CD14-positive monocyte (primary cell): ENCODE data around the gene FKBP5. TPM values are rescaled to one million over a fixed set of nuclear protein-coding genes. Genes with fewer than 3 reads are reported as not detected.

Experiments used
- DNase-seq, 3 donors: peaks; one replicate each; pipeline ENCODE4 v3.0.0-alpha.2; 2011 to 2022
- H2AFZ ChIP-seq: 2 replicates; pipeline ENCODE4 v1.6.0; 2012; ENCODE audit warnings: mild to moderate bottlenecking, low read depth, low read length, inconsistent platforms; ENCODE audit not compliant: insufficient read depth, poor library complexity, severe bottlenecking
- H3K27ac ChIP-seq, 2 donors: 1 replicate in 1 of 2; 2 replicates in 1 of 2; pipeline ENCODE4 v1.5.1; 2012 to 2013; ENCODE audit warnings: low read length in 2 of 2, control low read depth in 1 of 2, inconsistent platforms in 1 of 2, low read depth in 1 of 2, mild to moderate bottlenecking in 1 of 2
- H3K27me3 ChIP-seq, 2 donors: one replicate each; pipeline versions ENCODE4 v1.6.0 to v1.6.1; 2011 to 2013; ENCODE audit warnings: low read length in 2 of 2; ENCODE audit not compliant: control insufficient read depth in 2 of 2, insufficient read depth in 2 of 2
- H3K36me3 ChIP-seq, 2 donors: replicated peaks in 1 of 2; 1 replicate in 1 of 2; 2 replicates in 1 of 2; pipeline versions ENCODE4 v1.5.1 to v1.6.1; 2012 to 2013; ENCODE audit warnings: low read length in 2 of 2, control low read depth in 1 of 2, inconsistent platforms in 1 of 2, mild to moderate bottlenecking in 1 of 2; ENCODE audit not compliant: insufficient read depth in 2 of 2, control insufficient read depth in 1 of 2
- H3K4me1 ChIP-seq, 2 donors: 1 replicate in 1 of 2; 2 replicates in 1 of 2; pipeline versions ENCODE4 v1.5.1 to v1.6.1; 2012 to 2013; ENCODE audit warnings: low read length in 2 of 2, control low read depth in 1 of 2, inconsistent platforms in 1 of 2, mild to moderate bottlenecking in 1 of 2, moderate library complexity in 1 of 2; ENCODE audit not compliant: insufficient read depth in 2 of 2, control insufficient read depth in 1 of 2
- H3K4me2 ChIP-seq: replicated peaks from 2 replicates; pipeline ENCODE3; 2012; ENCODE audit warnings: low read length, moderate library complexity, mild to moderate bottlenecking; ENCODE audit not compliant: poor library complexity, severe bottlenecking; ENCODE audit errors: extremely low read depth
- H3K4me3 ChIP-seq, 3 experiments: fragments of 200-600 bp in 1 of 3; sonication (generic) in 1 of 3; replicated peaks in 1 of 3; 1 replicate in 2 of 3; 2 replicates in 1 of 3; pipeline ENCODE4 v1.5.1; 2011 to 2013; ENCODE audit warnings: low read length in 3 of 3, mild to moderate bottlenecking in 3 of 3, control low read depth in 2 of 3, low read depth in 2 of 3, inconsistent platforms in 1 of 3, moderate library complexity in 1 of 3
- H3K79me2 ChIP-seq: 2 replicates; pipeline ENCODE4 v1.6.0; 2012; ENCODE audit warnings: mild to moderate bottlenecking, control low read depth, inconsistent platforms, low read length, moderate library complexity; ENCODE audit not compliant: insufficient read depth
- H3K9ac ChIP-seq: 2 replicates; pipeline ENCODE4 v1.6.0; 2017; ENCODE audit warnings: low read length, mild to moderate bottlenecking; ENCODE audit not compliant: insufficient read depth, poor library complexity, severe bottlenecking
- H3K9me3 ChIP-seq, 2 donors: replicated peaks in 1 of 2; 1 replicate in 1 of 2; 2 replicates in 1 of 2; pipeline versions ENCODE4 v1.5.1 to v1.6.1; 2012 to 2013; ENCODE audit warnings: low read length in 2 of 2, control low read depth in 1 of 2; ENCODE audit not compliant: control insufficient read depth in 1 of 2, insufficient read depth in 1 of 2
- H4K20me1 ChIP-seq: 2 replicates; pipeline ENCODE4 v1.6.0; 2012; ENCODE audit warnings: mild to moderate bottlenecking, low read length, control low read depth, moderate library complexity; ENCODE audit not compliant: insufficient read depth
- H3K27ac Mint-ChIP-seq, 7 donors: one replicate each; pipeline ENCODE4 v1.8.0; 2020; ENCODE audit warnings: mild to moderate bottlenecking in 7 of 7, mixed read lengths in 7 of 7, moderate library complexity in 6 of 7, inconsistent platforms in 2 of 7
- H3K27me3 Mint-ChIP-seq, 3 donors: one replicate each; pipeline ENCODE4 v1.8.0; 2021 to 2022; ENCODE audit warnings: low read depth in 3 of 3, mild to moderate bottlenecking in 3 of 3, mixed read lengths in 3 of 3, moderate library complexity in 3 of 3, inconsistent platforms in 1 of 3
- H3K36me3 Mint-ChIP-seq, 2 donors: one replicate each; pipeline ENCODE4 v1.8.0; 2020; ENCODE audit warnings: mixed read lengths in 2 of 2, inconsistent platforms in 1 of 2, mild to moderate bottlenecking in 1 of 2
- H3K4me1 Mint-ChIP-seq: one replicate; pipeline ENCODE4 v1.8.0; 2020; ENCODE audit warnings: mild to moderate bottlenecking, mixed read lengths
- H3K4me3 Mint-ChIP-seq, 2 donors: one replicate each; pipeline ENCODE4 v1.8.0; 2020; ENCODE audit warnings: mild to moderate bottlenecking in 2 of 2, mixed read lengths in 2 of 2, moderate library complexity in 1 of 2
- H3K9me3 Mint-ChIP-seq, 7 donors: one replicate each; pipeline ENCODE4 v1.8.0; 2020 to 2022; ENCODE audit warnings: mixed read lengths in 7 of 7, mild to moderate bottlenecking in 6 of 7, moderate library complexity in 6 of 7, inconsistent platforms in 2 of 7
- CTCF ChIP-seq: fragments of 200-600 bp; IDR thresholded peaks from one replicate; pipeline ENCODE4 v1.8.0; 2022; ENCODE audit warnings: antibody characterized with exemption, mild to moderate bottlenecking
- WGBS: methylation state at CpG from one replicate; pipeline ENCODE4 v1.1.5; 2013; ENCODE audit warnings: missing lambda C conversion rate; ENCODE audit not compliant: insufficient coverage; 5-methylcytosine and 5-hydroxymethylcytosine counted together
- intact Hi-C, 2 donors: fragments of 100-400 bp; cut with micrococcal nuclease; formaldehyde crosslinking; loops; one replicate each; pipeline versions ENCODE4 v1.15.0 to v1.15.1; 2023
- polyA plus RNA-seq, 3 donors: library from polyadenylated mRNA; depleted of rRNA in 1 of 3; unstranded in 2 of 3; stranded (reverse) in 1 of 3; fragments of 300-500 nt in 2 of 3; fragments of >200 nt in 1 of 3; fragmentation: Illumina TruSeq in 2 of 3; gene quantifications; 1 replicate in 2 of 3; 2 replicates in 1 of 3; pipeline ENCODE4 v1.2.3, GENCODE V29; 2012 to 2021

FKBP5 gene
- polyA plus RNA-seq, 3 donors, result 20.2 to 58.5 (median 56.9) TPM

- Histone ChIP-seq H3K36me3 (no peaks in the 10 kb centered on the region), H3K4me1 (peaks cover 15 to 26% of the 10 kb centered on the region in 2 donors), H3K27me3 (no peaks in the 10 kb centered on the region), H3K27ac (no peak overlapping the region), H3K79me2 (peaks cover 99% of the 10 kb centered on the region), H3K4me2 (no peak overlapping the region), H3K9ac (no peak overlapping the region), H4K20me1 (peaks cover 98% of the 10 kb centered on the region), H3K4me3 (no peak overlapping the region), H2AFZ (no peak overlapping the region), H3K9me3 (no peaks in the 10 kb centered on the region)
- Mint-ChIP-seq H3K27me3 (no peaks in the 10 kb centered on the region), H3K27ac (no peak overlapping the region), H3K4me1 (peaks cover 22% of the 10 kb centered on the region), H3K4me3 (no peak overlapping the region), H3K9me3 (no peaks in the 10 kb centered on the region), H3K36me3 (peaks cover 0 to 5% of the 10 kb centered on the region in 2 donors)
- intact Hi-C loops, result no loop called here
- no peak for DNase-seq
- WGBS, result 100% methylated on average over 1 of the region's 3 CpGs
- no peak for TF ChIP-seq CTCF
Measured at GRCh38 chr6:35665573-35665972, 23.1 kb downstream of the FKBP5 start.

GRCh38 chr6:35664945-35665344 lies 23.8 kb downstream of the FKBP5 start:
- H3K4me1 ChIP-seq, result peaks cover 15 to 21% of the 10 kb centered on the region in 2 donors
- H3K36me3 ChIP-seq, result no peaks in the 10 kb centered on the region
- H3K9me3 Mint-ChIP-seq, result no peaks in the 10 kb centered on the region

More at GRCh38 chr6:35664945-35665344, 23.8 kb downstream of the FKBP5 start:
- no peak overlapping the region for H2AFZ ChIP-seq
- WGBS, result 95% methylated on average over 2 of the region's 3 CpGs
- no peaks in the 10 kb centered on the region for H3K9me3 ChIP-seq
- no peaks in the 10 kb centered on the region for H3K27me3 Mint-ChIP-seq
- TF ChIP-seq CTCF, result no peak
- no peak for DNase-seq
- H3K4me2 ChIP-seq, result no peak overlapping the region
- H3K4me3 Mint-ChIP-seq, result no peak overlapping the region
- H3K79me2 ChIP-seq, result peaks cover 99% of the 10 kb centered on the region
- no peaks in the 10 kb centered on the region for H3K27me3 ChIP-seq
- intact Hi-C loops, result no loop called here
- H3K4me1 Mint-ChIP-seq, result peaks cover 20% of the 10 kb centered on the region
- peaks cover 98% of the 10 kb centered on the region for H4K20me1 ChIP-seq
- H3K4me3 ChIP-seq, result no peak overlapping the region
- no peak overlapping the region for H3K27ac ChIP-seq
- H3K9ac ChIP-seq, result no peak overlapping the region
- H3K36me3 Mint-ChIP-seq, result peaks cover 0 to 3% of the 10 kb centered on the region in 2 donors
- no peak overlapping the region for H3K27ac Mint-ChIP-seq
